B cell (primary cell): Measurements from ENCODE around the gene CDC42BPB. TPM values are rescaled to one million over a fixed set of nuclear protein-coding genes. Genes with fewer than 3 reads are reported as not detected.

Experiments
- ATAC-seq: fragments of 200-7000 bp; cut with Tn5 transposase; one replicate; pipeline ENCODE4 v1.10.0; 2021; ENCODE audit warnings: low read depth, mild to moderate bottlenecking, moderate number of reproducible peaks, moderate library complexity
- CTCF ChIA-PET: fragments of 350-600 bp; sonication (Branson Sonifier 250); formaldehyde crosslinking; loops from one replicate; lab custom pipeline; 2021; ENCODE audit warnings: antibody characterized with exemption, inconsistent platforms; lab: Charles Lee
- POLR2A ChIA-PET: fragments of 350-600 bp; sonication (Branson Sonifier 250); formaldehyde crosslinking; loops from one replicate; lab custom pipeline; 2021; ENCODE audit warnings: antibody characterized with exemption; lab: Charles Lee
- DNase-seq: peaks from one replicate; pipeline ENCODE4 v3.0.0; 2013
- H2AFZ ChIP-seq: 2 replicates; pipeline ENCODE4 v1.6.1; 2012; ENCODE audit warnings: mild to moderate bottlenecking, low read depth, low read length; ENCODE audit not compliant: insufficient read depth, poor library complexity, severe bottlenecking
- H3K27ac ChIP-seq, 2 donors: 1 replicate in 1 of 2; 2 replicates in 1 of 2; pipeline ENCODE4 v1.5.1; 2012 to 2013; ENCODE audit warnings: low read length in 2 of 2, mild to moderate bottlenecking in 2 of 2, moderate library complexity in 1 of 2
- H3K27me3 ChIP-seq, 4 experiments: fragments of 200-600 bp in 1 of 4; sonication (generic) in 1 of 4; replicated peaks in 1 of 4; 1 replicate in 2 of 4; 2 replicates in 2 of 4; pipeline versions ENCODE4 v1.6.1 to v1.7.0; 2013 to 2016; ENCODE audit warnings: low read length in 3 of 4, mild to moderate bottlenecking in 2 of 4, mixed read lengths in 1 of 4, moderate library complexity in 1 of 4; ENCODE audit not compliant: insufficient read depth in 4 of 4, control insufficient read depth in 3 of 4; ENCODE audit errors: control extremely low read depth in 1 of 4
- H3K36me3 ChIP-seq, 2 experiments: replicated peaks in 1 of 2; 1 replicate in 1 of 2; 2 replicates in 1 of 2; pipeline versions ENCODE4 v1.6.1 to v1.7.1; 2013; ENCODE audit warnings: low read length in 1 of 2; ENCODE audit not compliant: insufficient read depth in 2 of 2, control insufficient read depth in 1 of 2; ENCODE audit errors: control extremely low read depth in 1 of 2, extremely low read depth in 1 of 2
- H3K4me1 ChIP-seq, 2 donors: fragments of 200-600 bp in 1 of 2; sonication (generic) in 1 of 2; 1 replicate in 1 of 2; 2 replicates in 1 of 2; pipeline versions ENCODE4 v1.5.1 to v1.6.1; 2013 to 2017; ENCODE audit warnings: low read length in 2 of 2; ENCODE audit not compliant: control insufficient read depth in 2 of 2, insufficient read depth in 2 of 2
- H3K4me2 ChIP-seq: replicated peaks from 2 replicates; pipeline ENCODE3; 2012; ENCODE audit warnings: mild to moderate bottlenecking, low read depth, low read length; ENCODE audit not compliant: poor library complexity, severe bottlenecking
- H3K4me3 ChIP-seq, 5 experiments: fragments of 200-600 bp in 1 of 5; sonication (generic) in 1 of 5; 1 replicate in 3 of 5; 2 replicates in 2 of 5; pipeline versions ENCODE4 v1.5.1 to v1.7.0; 2011 to 2016; ENCODE audit warnings: low read length in 4 of 5, mild to moderate bottlenecking in 4 of 5, low read depth in 2 of 5, control low read depth in 1 of 5, moderate library complexity in 1 of 5; ENCODE audit not compliant: insufficient read depth in 1 of 5; ENCODE audit errors: control extremely low read depth in 1 of 5, extremely low read depth in 1 of 5
- H3K79me2 ChIP-seq: fragments of 200-600 bp; sonication (generic); one replicate; pipeline ENCODE4 v1.6.0; 2016; ENCODE audit warnings: low read length; ENCODE audit not compliant: control insufficient read depth, insufficient read depth
- H3K9ac ChIP-seq: fragments of 200-600 bp; sonication (generic); 2 replicates; pipeline ENCODE4 v1.6.1; 2017; ENCODE audit warnings: mild to moderate bottlenecking, low read length, moderate library complexity
- H3K9me3 ChIP-seq, 3 donors: one replicate each; pipeline versions ENCODE4 v1.6.1 to v1.7.1; 2013; ENCODE audit warnings: low read length in 2 of 3; ENCODE audit not compliant: control insufficient read depth in 2 of 3, insufficient read depth in 1 of 3; ENCODE audit errors: control extremely low read depth in 1 of 3
- H4K20me1 ChIP-seq: 2 replicates; pipeline ENCODE4 v1.6.0; 2012; ENCODE audit warnings: mild to moderate bottlenecking, low read length; ENCODE audit not compliant: insufficient read depth, control insufficient read depth, poor library complexity, severe bottlenecking
- H3K27ac Mint-ChIP-seq: one replicate; pipeline ENCODE4 v1.8.0; 2021; ENCODE audit warnings: mixed read lengths
- H3K27me3 Mint-ChIP-seq: one replicate; pipeline ENCODE4 v1.8.0; 2021; ENCODE audit warnings: mixed read lengths
- H3K4me1 Mint-ChIP-seq: one replicate; pipeline ENCODE4 v1.8.0; 2021; ENCODE audit warnings: mixed read lengths
- H3K4me3 Mint-ChIP-seq: one replicate; pipeline ENCODE4 v1.8.0; 2021; ENCODE audit warnings: mixed read lengths
- H3K9me3 Mint-ChIP-seq: one replicate; pipeline ENCODE4 v1.8.0; 2022; ENCODE audit warnings: mixed read lengths; ENCODE audit not compliant: insufficient read depth
- EZH2 ChIP-seq: IDR thresholded peaks from 2 replicates; pipeline ENCODE4 v1.6.1; 2012; ENCODE audit warnings: borderline replicate concordance, low read depth, mild to moderate bottlenecking, moderate library complexity, low read length; ENCODE audit not compliant: insufficient read depth, poor library complexity, severe bottlenecking
- WGBS: methylation state at CpG from one replicate; pipeline ENCODE4 v1.1.5; 2013; ENCODE audit warnings: missing lambda C conversion rate; ENCODE audit not compliant: insufficient coverage; 5-methylcytosine and 5-hydroxymethylcytosine counted together
- intact Hi-C: fragments of 100-400 bp; cut with micrococcal nuclease; formaldehyde crosslinking; loops from one replicate; pipeline ENCODE4 v1.10.0; 2022
- polyA plus RNA-seq: library from polyadenylated mRNA; depleted of rRNA; stranded (reverse); fragments of >200 nt; gene quantifications from 2 replicates; pipeline ENCODE4 v1.2.3, GENCODE V29; 2012
- total RNA-seq, 2 donors: library from RNA; stranded (reverse); fragments of 120-200 nt in 1 of 2; gene quantifications; 1 replicate in 1 of 2; 2 replicates in 1 of 2; pipeline versions ENCODE4 v1.2.3 to v1.2.4, GENCODE V29; 2013 to 2022

CDC42BPB gene
- total and polyA plus RNA-seq, 2 donors (not counting 1 experiment from before 2014, with no cell fraction given): 23.9 to 52.5 TPM

GRCh38 chr14:102902523-102903247 lies 154.7 kb downstream of the CDC42BPB start:
- TF ChIP-seq EZH2: no peak
- Histone ChIP-seq H3K4me3 (peak overlapping the region in 2 of 5 experiments; percentile 13 to 40), H3K9ac (peak overlapping the region; percentile 52), H3K4me1 (peaks cover 68 to 79% of the 10 kb centered on the region in 2 donors), H3K36me3 (peaks cover 0 to 55% of the 10 kb centered on the region in 2 experiments), H3K9me3 (peaks cover 0 to 3% (median 0%) of the 10 kb centered on the region in 3 donors), H2AFZ (no peak overlapping the region), H3K27me3 (no peaks in the 10 kb centered on the region), H3K4me2 (peak overlapping the region; percentile 76), H3K79me2 (peaks cover 40% of the 10 kb centered on the region), H3K27ac (peak overlapping the region; percentile 91 to 93), H4K20me1 (no peaks in the 10 kb centered on the region)
- CTCF ChIA-PET: interaction anchor here (1.1 to 1.8 kb wide), 5 partner anchors 14 to 208 kb away, joined by 4 to 10 read pairs (median 5); no protein-coding TSS in a partner anchor
- POLR2A ChIA-PET: interaction anchor here (2.2 kb wide), 1 partner anchor 14 kb away, joined by 13 read pairs; no protein-coding TSS in a partner anchor
- ATAC-seq: no peak
- no peak for DNase-seq
- H3K27me3 Mint-ChIP-seq: no peaks in the 10 kb centered on the region
- WGBS: 92% methylated on average over 12 of the region's 12 CpGs
- peaks cover 62% of the 10 kb centered on the region for H3K4me1 Mint-ChIP-seq
- peak overlapping the region; percentile 52 for H3K4me3 Mint-ChIP-seq
- H3K9me3 Mint-ChIP-seq: no peaks in the 10 kb centered on the region
- H3K27ac Mint-ChIP-seq: peak overlapping the region; percentile 73
- intact Hi-C loops: no loop called here

DNA sequence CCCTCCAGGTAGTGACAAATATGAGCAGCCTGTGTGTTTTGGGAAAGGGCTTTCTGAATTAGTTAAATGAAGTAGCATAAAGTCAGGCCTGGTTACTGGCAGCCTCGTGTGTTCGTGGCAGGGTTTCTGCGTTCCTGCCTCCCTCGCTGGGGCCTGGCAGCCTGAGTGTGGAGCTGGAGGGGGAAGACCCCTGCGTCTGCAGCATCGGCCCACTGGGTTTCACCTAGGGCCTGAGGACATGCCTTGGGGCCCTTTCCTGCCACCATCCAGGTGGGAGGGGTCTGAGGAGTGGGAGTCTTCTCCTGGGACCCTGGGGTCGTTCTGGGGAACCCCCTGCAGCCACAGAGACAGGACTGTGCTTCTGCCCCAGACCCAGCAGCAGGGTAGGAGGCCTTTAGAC lies 155.3 kb downstream of the CDC42BPB start:
- ATAC-seq (no peak), DNase-seq (no peak)
- H3K9me3 ChIP-seq: peaks cover 0 to 3% (median 0%) of the 10 kb centered on the region in 3 donors
- no peaks in the 10 kb centered on the region for H3K9me3 Mint-ChIP-seq
- POLR2A ChIA-PET: interaction anchor here (0.9 to 2.2 kb wide), 3 partner anchors 15 to 134 kb away, joined by 4 to 13 read pairs (median 6); no protein-coding TSS in a partner anchor
- H3K27me3 Mint-ChIP-seq: no peaks in the 10 kb centered on the region
- no peaks in the 10 kb centered on the region for H4K20me1 ChIP-seq
- H3K36me3 ChIP-seq: peaks cover 0 to 57% of the 10 kb centered on the region in 2 experiments
- H3K27ac Mint-ChIP-seq: peak overlapping the region; percentile 98
- H3K79me2 ChIP-seq: peaks cover 34% of the 10 kb centered on the region
- no peak overlapping the region for H2AFZ ChIP-seq
- peaks cover 67 to 77% of the 10 kb centered on the region in 2 donors for H3K4me1 ChIP-seq
- no peak for TF ChIP-seq EZH2
- peaks cover 61% of the 10 kb centered on the region for H3K4me1 Mint-ChIP-seq
- WGBS: 11% methylated on average over 7 of the region's 7 CpGs
- H3K4me2 ChIP-seq: peak overlapping the region; percentile 76
- intact Hi-C loops: no loop called here
- H3K27ac ChIP-seq: peak overlapping the region; percentile 91 to 93
- peak overlapping the region; percentile 52 for H3K9ac ChIP-seq
- peak overlapping the region; percentile 85 for H3K4me3 Mint-ChIP-seq
- H3K4me3 ChIP-seq: peak overlapping the region in 4 of 5 experiments; percentile 7 to 40 (median 18)
- CTCF ChIA-PET: interaction anchor here (0.7 to 2.1 kb wide), 6 partner anchors 12 to 207 kb away, joined by 4 to 20 read pairs (median 8); no protein-coding TSS in a partner anchor
- no peaks in the 10 kb centered on the region for H3K27me3 ChIP-seq
